ENCODE results near the gene DDX25. TPM values are rescaled to one million over a fixed set of nuclear protein-coding genes. Genes with fewer than 3 reads are reported as not detected.
A peak's percentile ranks its signal among the peaks of the same experiment; 100 is the strongest.

The DDX25 gene
- total RNA-seq, 1 donor from 2014 or later = 2.3 TPM

GRCh38 chr11:125939081-125939521 is 34.8 kb downstream of the DDX25 start:
- peaks cover 10% of the 10 kb centered on the region for H3K4me1 Mint-ChIP-seq
- H3K27ac Mint-ChIP-seq (ENCODE audit: unreplicated experiment) = peak overlapping the region; percentile 1
- no peaks in the 10 kb centered on the region for H3K9me3 Mint-ChIP-seq
- DNase-seq (ENCODE audit: low read depth, low spot score) = no peak
- no peak overlapping the region for H3K4me3 Mint-ChIP-seq
- no peaks in the 10 kb centered on the region for H3K36me3 Mint-ChIP-seq (ENCODE audit: low read depth)
- TF ChIP-seq CTCF (conservative IDR thresholded peaks at IDR 0.05) = no peak
- peaks cover 19% of the 10 kb centered on the region for H3K27me3 Mint-ChIP-seq (ENCODE audit: low read depth)

- no peak for TF ChIP-seq CTCF (conservative IDR thresholded peaks at IDR 0.05)
These were observed 35.8 kb downstream of the DDX25 start for GRCh38 chr11:125940145-125940544.

GRCh38 chr11:125941267-125941618 is 36.9 kb downstream of the DDX25 start:
- TF ChIP-seq CTCF (conservative IDR thresholded peaks at IDR 0.05) = no peak
- Mint-ChIP-seq H3K4me3 (no peak overlapping the region), H3K9me3 (no peaks in the 10 kb centered on the region), H3K27ac (ENCODE audit: unreplicated experiment) (no peak overlapping the region), H3K4me1 (peaks cover 10% of the 10 kb centered on the region), H3K36me3 (ENCODE audit: low read depth) (no peaks in the 10 kb centered on the region), H3K27me3 (ENCODE audit: low read depth) (peaks cover 25% of the 10 kb centered on the region)
- no peak for DNase-seq (ENCODE audit: low read depth, low spot score)

More at GRCh38 chr11:125940145-125940544, 35.8 kb downstream of the DDX25 start:
- peaks cover 10% of the 10 kb centered on the region for H3K4me1 Mint-ChIP-seq
- no peaks in the 10 kb centered on the region for H3K9me3 Mint-ChIP-seq
- H3K27me3 Mint-ChIP-seq (ENCODE audit: low read depth) = peaks cover 25% of the 10 kb centered on the region
- no peak for DNase-seq (ENCODE audit: low read depth, low spot score)
- H3K27ac Mint-ChIP-seq (ENCODE audit: unreplicated experiment) = no peak overlapping the region
- no peak overlapping the region for H3K4me3 Mint-ChIP-seq
- no peaks in the 10 kb centered on the region for H3K36me3 Mint-ChIP-seq (ENCODE audit: low read depth)

GRCh38 chr11:125941619-125942611 is 37.6 kb downstream of the DDX25 start:
- Mint-ChIP-seq H3K36me3 (ENCODE audit: low read depth) (no peaks in the 10 kb centered on the region), H3K27ac (ENCODE audit: unreplicated experiment) (no peak overlapping the region), H3K4me1 (peaks cover 10% of the 10 kb centered on the region), H3K27me3 (ENCODE audit: low read depth) (peaks cover 25% of the 10 kb centered on the region), H3K4me3 (no peak overlapping the region), H3K9me3 (no peaks in the 10 kb centered on the region)
- TF ChIP-seq CTCF (conservative IDR thresholded peaks at IDR 0.05) = peak; percentile 72
- peak; percentile 50 for DNase-seq (ENCODE audit: low read depth, low spot score)

GRCh38 chr11:125942771-125943428 is 38.6 kb downstream of the DDX25 start:
- no peak for TF ChIP-seq CTCF (conservative IDR thresholded peaks at IDR 0.05)
- H3K27ac Mint-ChIP-seq (ENCODE audit: unreplicated experiment) = no peak overlapping the region
- H3K9me3 Mint-ChIP-seq = no peaks in the 10 kb centered on the region
- DNase-seq (ENCODE audit: low read depth, low spot score) = no peak
- no peaks in the 10 kb centered on the region for H3K36me3 Mint-ChIP-seq (ENCODE audit: low read depth)
- peaks cover 25% of the 10 kb centered on the region for H3K27me3 Mint-ChIP-seq (ENCODE audit: low read depth)
- H3K4me1 Mint-ChIP-seq = peaks cover 10% of the 10 kb centered on the region
- no peak overlapping the region for H3K4me3 Mint-ChIP-seq

All from neural crest cell (in vitro differentiated cells).